GM21526 (cell line): ENCODE data around the gene MYLK.
"Not testable (repeated sequence)": the region's sequence is repeated elsewhere in the genome, so short reads cannot be mapped to it uniquely, and the experiment has no call there.

ENCODE experiments used
- ATAC-seq: cut with Tn5 transposase; IDR thresholded peaks from one replicate; pipeline ENCODE4 v1.9.1; 2021; ENCODE audit warnings: moderate library complexity; ENCODE audit not compliant: unreplicated experiment, low FRiP score

The MYLK gene

GRCh38 chr3:123755501-123755900 is 128.6 kb downstream of the MYLK start:
- no peak for ATAC-seq

DNA sequence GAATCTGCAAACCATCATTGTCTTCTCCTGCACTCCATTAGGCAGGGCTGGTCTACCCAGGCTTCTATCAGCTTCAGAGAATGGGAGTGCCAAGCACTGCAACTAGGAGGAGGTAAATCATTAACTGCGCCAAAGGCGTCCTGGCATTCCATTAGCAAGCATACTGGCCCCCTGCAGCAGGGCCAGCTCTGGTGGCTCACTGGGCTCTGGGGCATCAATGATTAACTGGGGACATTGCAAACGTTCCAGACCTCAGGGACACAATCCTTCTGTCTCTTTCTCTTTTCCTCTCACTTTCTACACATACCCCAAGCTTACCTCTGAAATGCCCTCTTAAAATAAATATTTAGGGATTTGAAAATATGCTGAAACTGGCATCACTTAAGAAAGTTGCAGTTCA is 129.0 kb downstream of the MYLK start:
- ATAC-seq = no peak

GRCh38 chr3:123753286-123753685 is 130.8 kb downstream of the MYLK start:
- ATAC-seq = no peak

DNA sequence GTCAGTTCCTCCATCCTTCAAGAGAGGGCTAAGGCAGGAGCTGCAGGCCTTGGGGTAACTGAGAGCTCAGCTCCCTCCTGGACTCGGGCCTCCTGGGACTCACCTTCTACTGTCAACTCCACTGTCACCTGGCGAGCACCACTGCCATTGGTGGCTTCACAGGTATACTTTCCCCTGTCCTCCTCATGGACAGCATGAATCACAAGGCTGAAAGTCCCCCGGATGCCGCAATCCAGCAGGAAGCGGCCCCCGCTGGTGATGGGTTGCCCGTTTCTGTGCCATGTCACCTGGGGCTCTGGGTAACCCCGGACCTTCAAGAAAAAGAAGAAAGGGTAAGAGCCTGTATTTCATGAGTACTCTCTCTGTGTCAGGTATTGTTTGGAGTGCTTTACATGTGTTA is 131.9 kb downstream of the MYLK start:
- no peak for ATAC-seq

DNA sequence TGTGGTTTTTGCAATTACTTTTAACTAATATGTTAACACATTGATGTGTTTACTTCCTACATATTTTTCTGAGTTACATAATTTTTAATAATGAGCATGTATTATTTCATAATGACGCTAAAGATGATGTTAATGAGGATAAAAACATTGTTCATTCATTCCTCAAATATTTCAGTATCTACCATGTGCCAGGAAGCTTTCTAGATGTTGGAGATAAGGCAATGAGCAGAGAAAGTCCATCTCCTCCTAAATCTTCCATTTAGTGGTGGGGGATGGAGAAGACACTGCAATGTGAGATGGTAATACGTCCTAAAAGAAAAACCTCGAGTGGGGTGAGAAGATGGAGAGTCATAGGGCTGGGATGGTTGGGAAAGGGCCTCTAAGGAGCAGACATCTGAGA is 132.7 kb downstream of the MYLK start:
- ATAC-seq = no peak

DNA sequence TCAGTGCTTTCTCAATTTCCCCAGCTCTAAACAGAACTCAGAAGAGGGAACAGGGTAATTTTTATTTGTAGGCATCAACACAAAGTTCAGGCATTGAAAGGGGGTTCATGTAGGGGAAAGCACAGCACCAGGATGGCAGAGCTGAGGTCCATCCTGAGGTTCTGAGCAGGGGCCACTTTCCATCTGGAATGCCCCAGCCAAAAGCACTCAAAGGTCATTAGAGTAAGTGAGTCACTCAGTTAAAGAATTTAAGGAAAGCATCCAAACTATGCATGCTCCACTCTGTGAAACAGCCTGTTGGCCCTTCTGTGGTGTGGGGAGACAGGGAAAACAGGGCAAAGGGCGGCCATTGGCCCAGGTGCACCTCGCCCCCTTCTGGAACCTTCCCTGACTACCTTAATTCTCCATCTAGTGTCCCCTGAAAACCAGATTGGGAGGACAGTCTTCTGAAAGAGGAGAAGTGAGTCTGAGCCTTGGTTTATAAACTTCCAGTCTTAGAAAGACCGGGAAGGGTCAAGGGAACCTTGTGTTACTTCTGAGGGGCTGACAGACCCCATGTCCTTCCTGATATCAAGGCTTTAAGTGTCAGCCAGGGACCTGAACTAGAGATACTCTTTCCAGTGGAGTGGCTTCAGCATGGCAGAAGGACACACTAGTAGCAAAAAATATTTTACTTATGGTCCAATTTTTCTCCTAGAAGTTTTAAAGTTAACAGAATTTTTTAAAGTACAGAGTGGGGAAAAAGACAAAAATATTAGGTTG is 133.3 kb downstream of the MYLK start:
- no peak for ATAC-seq

DNA sequence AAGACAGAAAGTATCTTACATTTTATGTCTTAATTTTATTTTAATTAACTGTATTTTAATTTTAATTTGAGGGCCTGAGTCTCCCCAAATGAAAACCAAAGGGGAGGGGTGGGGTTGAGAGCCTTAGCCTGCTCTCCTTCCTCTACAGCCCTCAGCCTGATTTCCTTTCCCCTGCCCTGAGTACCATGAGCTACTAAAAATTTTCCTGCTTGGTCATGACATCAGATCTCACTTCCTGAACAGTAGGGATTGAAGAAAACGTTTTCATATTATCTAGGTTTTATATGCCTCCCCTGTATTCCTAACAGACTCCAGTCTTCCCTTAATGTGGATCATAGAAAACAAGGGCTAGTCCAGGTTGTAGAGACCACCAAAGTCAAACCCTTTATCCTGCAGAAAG is 133.9 kb downstream of the MYLK start:
- no peak for ATAC-seq

GRCh38 chr3:123749711-123750110 is 134.4 kb downstream of the MYLK start:
- no peak for ATAC-seq

DNA sequence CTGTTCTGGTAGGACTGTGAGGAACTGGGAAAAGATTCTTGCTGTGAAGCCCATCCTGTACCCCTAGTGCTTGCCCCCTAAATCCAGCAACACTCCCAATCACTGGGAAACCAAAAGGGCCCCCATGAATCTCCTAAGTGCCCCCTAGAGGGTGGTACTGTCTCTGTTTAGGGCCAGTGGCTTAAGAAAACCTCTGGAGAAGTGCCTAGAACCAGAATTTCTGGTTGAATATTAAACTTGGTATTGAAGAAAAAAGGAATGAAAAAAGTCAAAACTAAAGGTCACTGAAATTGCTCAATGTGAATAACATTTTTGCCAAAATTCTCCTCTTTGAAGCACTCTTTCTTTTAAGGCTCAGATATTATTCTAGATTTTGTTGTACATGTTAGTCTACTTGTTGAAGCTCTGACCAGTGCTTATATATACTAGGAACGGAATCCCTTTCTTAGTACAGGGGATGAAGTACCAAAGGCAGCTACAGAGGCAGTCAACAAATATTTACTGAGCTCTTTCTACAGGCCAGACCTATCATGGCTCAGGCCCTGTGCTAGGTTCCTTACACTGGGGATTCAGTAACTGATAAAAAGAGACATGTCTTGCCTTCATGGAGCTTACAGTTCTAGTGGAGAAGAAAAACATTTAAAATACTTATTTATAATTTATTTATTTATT is 138.8 kb downstream of the MYLK start:
- ATAC-seq = no peak

- ATAC-seq = no peak
These were observed 140.1 kb downstream of the MYLK start for GRCh38 chr3:123744064-123744463.

GRCh38 chr3:123743121-123743520 is 141.0 kb downstream of the MYLK start:
- ATAC-seq = no peak

GRCh38 chr3:123741041-123741511 is 143.1 kb downstream of the MYLK start:
- no peak for ATAC-seq

DNA sequence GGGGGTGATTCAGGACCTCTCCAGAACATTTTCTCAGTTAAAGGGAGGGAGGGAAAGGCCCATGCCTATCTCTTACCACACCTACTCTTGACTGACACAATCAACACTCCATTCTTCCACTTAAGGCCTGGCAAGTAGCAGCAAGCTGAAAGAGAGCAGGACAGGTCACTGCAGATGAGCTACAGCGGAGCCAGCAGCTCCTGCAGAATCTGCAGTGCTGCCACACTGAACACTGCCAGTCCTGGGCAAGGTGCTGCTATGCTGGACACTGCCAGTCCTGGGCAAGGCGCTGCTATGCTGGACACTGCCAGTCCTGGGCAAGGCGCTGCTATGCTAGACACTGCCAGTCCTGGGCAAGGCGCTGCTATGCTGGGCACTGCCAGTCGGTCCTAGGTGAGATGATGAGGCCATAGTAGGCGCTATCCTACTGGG is 143.7 kb downstream of the MYLK start:
- ATAC-seq = no peak

DNA sequence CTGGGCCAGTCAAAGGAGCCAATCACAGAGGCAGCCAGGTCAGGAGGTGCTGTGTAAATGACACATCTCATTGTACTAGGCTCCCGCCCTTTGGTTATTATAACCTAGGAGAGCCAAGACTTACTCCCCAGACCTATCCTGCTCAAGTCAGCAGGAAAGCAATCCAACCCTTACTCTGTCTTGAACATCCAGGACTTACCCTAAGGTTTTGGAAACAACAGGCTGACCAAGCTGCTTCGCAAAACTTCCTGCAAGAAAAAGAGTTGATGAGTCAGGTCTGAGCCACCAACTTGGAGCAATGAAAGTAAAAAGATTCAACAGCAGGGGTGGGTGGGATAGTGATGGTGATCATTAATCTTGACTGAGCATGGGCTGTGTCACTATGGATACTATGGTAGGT is 144.4 kb downstream of the MYLK start:
- ATAC-seq = no peak

- ATAC-seq = no peak
These were observed 145.0 kb downstream of the MYLK start for GRCh38 chr3:123739106-123739505.

- not testable (repeated sequence) for ATAC-seq
These were observed 145.6 kb downstream of the MYLK start for GRCh38 chr3:123738522-123738921.

- no peak for ATAC-seq
These were observed 147.0 kb downstream of the MYLK start for GRCh38 chr3:123737168-123737567.

GRCh38 chr3:123735456-123735855 is 148.7 kb downstream of the MYLK start:
- no peak for ATAC-seq

GRCh38 chr3:123734527-123734902 is 149.6 kb downstream of the MYLK start:
- no peak for ATAC-seq

DNA sequence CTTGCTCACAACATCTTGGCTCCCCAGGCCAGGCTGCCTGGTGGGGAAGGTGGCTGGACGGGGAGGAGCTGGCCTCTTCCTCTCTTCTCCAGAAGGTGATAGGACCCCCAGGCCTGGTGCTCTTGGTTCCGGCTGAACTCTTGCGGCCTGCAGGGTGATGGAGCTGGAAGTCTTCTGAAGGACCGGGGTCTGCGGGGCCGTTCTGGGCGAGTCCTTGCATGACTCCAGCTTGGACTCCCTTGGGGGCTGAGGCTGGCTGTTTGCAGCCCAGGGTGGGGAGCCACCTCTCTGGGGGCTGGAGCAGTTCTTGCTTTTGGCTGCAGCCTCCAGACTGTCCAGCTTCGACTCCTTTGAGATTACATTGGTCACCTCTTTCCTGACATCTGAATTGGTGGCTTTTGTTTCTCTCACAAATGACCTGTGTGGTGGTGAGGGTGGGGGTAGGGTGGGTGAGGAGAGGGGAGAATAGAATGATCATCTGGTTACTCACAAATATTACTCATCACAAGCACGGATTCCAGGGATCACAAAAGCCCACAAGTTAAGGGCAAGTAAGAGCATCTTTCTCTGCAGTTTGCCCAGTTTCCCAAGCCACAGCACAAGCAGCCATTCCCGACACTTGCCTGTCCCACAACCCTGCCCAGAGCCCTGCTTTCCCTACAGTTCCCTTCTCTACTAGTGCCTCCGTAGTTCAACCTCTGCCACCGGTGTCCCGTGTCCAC is 150.2 kb downstream of the MYLK start:
- ATAC-seq = no peak

DNA sequence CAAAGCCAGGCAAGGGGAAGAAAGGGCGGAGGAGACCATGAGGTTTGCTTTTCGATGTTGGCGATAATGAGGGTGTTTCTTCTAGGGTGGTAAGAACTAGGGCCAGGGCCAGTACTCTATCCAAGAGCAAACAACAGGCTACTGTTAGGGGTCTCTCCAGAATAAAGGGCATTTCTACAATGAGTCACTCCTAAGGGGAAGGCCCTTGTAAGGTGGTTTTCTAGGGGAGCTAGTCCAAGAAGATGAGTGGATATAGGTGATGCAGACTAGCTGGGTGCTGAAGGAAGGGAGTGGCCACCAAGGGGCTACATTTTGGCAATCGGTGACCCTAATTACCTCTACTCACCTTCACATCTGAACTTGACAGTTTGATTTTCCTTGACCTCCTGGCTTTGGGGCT is 150.8 kb downstream of the MYLK start:
- no peak for ATAC-seq
